CD14-positive monocyte (primary cell): ENCODE data around the gene MEGF8. TPM values are rescaled to one million over a fixed set of nuclear protein-coding genes. Genes with fewer than 3 reads are reported as not detected.

ENCODE experiments used
- DNase-seq, 3 donors: peaks; one replicate each; pipeline ENCODE4 v3.0.0-alpha.2; 2011 to 2022
- H2AFZ ChIP-seq: 2 replicates; pipeline ENCODE4 v1.6.0; 2012; ENCODE audit warnings: mild to moderate bottlenecking, low read depth, low read length, inconsistent platforms; ENCODE audit not compliant: insufficient read depth, poor library complexity, severe bottlenecking
- H3K27ac ChIP-seq, 2 donors: 1 replicate in 1 of 2; 2 replicates in 1 of 2; pipeline ENCODE4 v1.5.1; 2012 to 2013; ENCODE audit warnings: low read length in 2 of 2, control low read depth in 1 of 2, inconsistent platforms in 1 of 2, low read depth in 1 of 2, mild to moderate bottlenecking in 1 of 2
- H3K27me3 ChIP-seq, 2 donors: one replicate each; pipeline versions ENCODE4 v1.6.0 to v1.6.1; 2011 to 2013; ENCODE audit warnings: low read length in 2 of 2; ENCODE audit not compliant: control insufficient read depth in 2 of 2, insufficient read depth in 2 of 2
- H3K36me3 ChIP-seq, 2 donors: replicated peaks in 1 of 2; 1 replicate in 1 of 2; 2 replicates in 1 of 2; pipeline versions ENCODE4 v1.5.1 to v1.6.1; 2012 to 2013; ENCODE audit warnings: low read length in 2 of 2, control low read depth in 1 of 2, inconsistent platforms in 1 of 2, mild to moderate bottlenecking in 1 of 2; ENCODE audit not compliant: insufficient read depth in 2 of 2, control insufficient read depth in 1 of 2
- H3K4me1 ChIP-seq, 2 donors: 1 replicate in 1 of 2; 2 replicates in 1 of 2; pipeline versions ENCODE4 v1.5.1 to v1.6.1; 2012 to 2013; ENCODE audit warnings: low read length in 2 of 2, control low read depth in 1 of 2, inconsistent platforms in 1 of 2, mild to moderate bottlenecking in 1 of 2, moderate library complexity in 1 of 2; ENCODE audit not compliant: insufficient read depth in 2 of 2, control insufficient read depth in 1 of 2
- H3K4me2 ChIP-seq: replicated peaks from 2 replicates; pipeline ENCODE3; 2012; ENCODE audit warnings: low read length, moderate library complexity, mild to moderate bottlenecking; ENCODE audit not compliant: poor library complexity, severe bottlenecking; ENCODE audit errors: extremely low read depth
- H3K4me3 ChIP-seq, 3 experiments: fragments of 200-600 bp in 1 of 3; sonication (generic) in 1 of 3; replicated peaks in 1 of 3; 1 replicate in 2 of 3; 2 replicates in 1 of 3; pipeline ENCODE4 v1.5.1; 2011 to 2013; ENCODE audit warnings: low read length in 3 of 3, mild to moderate bottlenecking in 3 of 3, control low read depth in 2 of 3, low read depth in 2 of 3, inconsistent platforms in 1 of 3, moderate library complexity in 1 of 3
- H3K79me2 ChIP-seq: 2 replicates; pipeline ENCODE4 v1.6.0; 2012; ENCODE audit warnings: mild to moderate bottlenecking, control low read depth, inconsistent platforms, low read length, moderate library complexity; ENCODE audit not compliant: insufficient read depth
- H3K9ac ChIP-seq: 2 replicates; pipeline ENCODE4 v1.6.0; 2017; ENCODE audit warnings: low read length, mild to moderate bottlenecking; ENCODE audit not compliant: insufficient read depth, poor library complexity, severe bottlenecking
- H3K9me3 ChIP-seq, 2 donors: replicated peaks in 1 of 2; 1 replicate in 1 of 2; 2 replicates in 1 of 2; pipeline versions ENCODE4 v1.5.1 to v1.6.1; 2012 to 2013; ENCODE audit warnings: low read length in 2 of 2, control low read depth in 1 of 2; ENCODE audit not compliant: control insufficient read depth in 1 of 2, insufficient read depth in 1 of 2
- H4K20me1 ChIP-seq: 2 replicates; pipeline ENCODE4 v1.6.0; 2012; ENCODE audit warnings: mild to moderate bottlenecking, low read length, control low read depth, moderate library complexity; ENCODE audit not compliant: insufficient read depth
- H3K27ac Mint-ChIP-seq, 7 donors: one replicate each; pipeline ENCODE4 v1.8.0; 2020; ENCODE audit warnings: mild to moderate bottlenecking in 7 of 7, mixed read lengths in 7 of 7, moderate library complexity in 6 of 7, inconsistent platforms in 2 of 7
- H3K27me3 Mint-ChIP-seq, 3 donors: one replicate each; pipeline ENCODE4 v1.8.0; 2021 to 2022; ENCODE audit warnings: low read depth in 3 of 3, mild to moderate bottlenecking in 3 of 3, mixed read lengths in 3 of 3, moderate library complexity in 3 of 3, inconsistent platforms in 1 of 3
- H3K36me3 Mint-ChIP-seq, 2 donors: one replicate each; pipeline ENCODE4 v1.8.0; 2020; ENCODE audit warnings: mixed read lengths in 2 of 2, inconsistent platforms in 1 of 2, mild to moderate bottlenecking in 1 of 2
- H3K4me1 Mint-ChIP-seq: one replicate; pipeline ENCODE4 v1.8.0; 2020; ENCODE audit warnings: mild to moderate bottlenecking, mixed read lengths
- H3K4me3 Mint-ChIP-seq, 2 donors: one replicate each; pipeline ENCODE4 v1.8.0; 2020; ENCODE audit warnings: mild to moderate bottlenecking in 2 of 2, mixed read lengths in 2 of 2, moderate library complexity in 1 of 2
- H3K9me3 Mint-ChIP-seq, 7 donors: one replicate each; pipeline ENCODE4 v1.8.0; 2020 to 2022; ENCODE audit warnings: mixed read lengths in 7 of 7, mild to moderate bottlenecking in 6 of 7, moderate library complexity in 6 of 7, inconsistent platforms in 2 of 7
- WGBS: methylation state at CpG from one replicate; pipeline ENCODE4 v1.1.5; 2013; ENCODE audit warnings: missing lambda C conversion rate; ENCODE audit not compliant: insufficient coverage; 5-methylcytosine and 5-hydroxymethylcytosine counted together
- intact Hi-C, 2 donors: fragments of 100-400 bp; cut with micrococcal nuclease; formaldehyde crosslinking; loops; one replicate each; pipeline versions ENCODE4 v1.15.0 to v1.15.1; 2023
- polyA plus RNA-seq, 3 donors: library from polyadenylated mRNA; depleted of rRNA in 1 of 3; unstranded in 2 of 3; stranded (reverse) in 1 of 3; fragments of 300-500 nt in 2 of 3; fragments of >200 nt in 1 of 3; fragmentation: Illumina TruSeq in 2 of 3; gene quantifications; 1 replicate in 2 of 3; 2 replicates in 1 of 3; pipeline ENCODE4 v1.2.3, GENCODE V29; 2012 to 2021
- TF ChIP-seq, protein P1 (sequence below): fragments of 200-600 bp; IDR thresholded peaks from one replicate; pipeline ENCODE4 v1.8.0; 2022; ENCODE audit warnings: antibody characterized with exemption, mild to moderate bottlenecking

Gene MEGF8
- polyA plus RNA-seq, 3 donors, result 0.15 to 2.7 (median 0.27) TPM

DNA sequence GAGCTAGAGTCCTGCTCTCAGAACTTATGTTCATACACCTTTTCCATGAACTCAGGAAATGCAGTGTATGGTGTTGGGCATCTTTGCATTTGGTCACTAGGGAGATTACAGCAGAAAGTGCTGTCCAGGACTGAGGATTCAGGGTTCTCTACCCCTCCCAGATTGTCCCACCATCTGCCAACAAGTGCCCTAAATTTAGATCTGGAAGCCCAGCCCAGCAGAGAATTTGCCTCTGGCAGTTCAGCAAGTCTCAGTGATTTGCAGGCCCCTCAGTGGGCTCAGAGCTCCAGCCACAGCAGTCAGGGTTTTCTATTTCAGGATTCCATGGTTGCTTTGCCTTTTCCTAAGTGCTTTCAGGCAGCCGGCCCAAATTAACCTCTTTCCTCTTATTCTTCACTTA is 41.2 kb downstream of the MEGF8 start:
- Mint-ChIP-seq H3K4me1 (peaks cover 27% of the 10 kb centered on the region), H3K27me3 (no peaks in the 10 kb centered on the region), H3K36me3 (peaks cover 11 to 17% of the 10 kb centered on the region in 2 donors), H3K27ac (no peak overlapping the region), H3K4me3 (no peak overlapping the region), H3K9me3 (peaks cover 9 to 14% (median 10%) of the 10 kb centered on the region in 7 donors)
- Histone ChIP-seq H3K27me3 (no peaks in the 10 kb centered on the region), H3K36me3 (no peaks in the 10 kb centered on the region), H3K79me2 (no peaks in the 10 kb centered on the region), H3K4me2 (no peak overlapping the region), H3K4me1 (peaks cover 26 to 30% of the 10 kb centered on the region in 2 donors), H4K20me1 (no peaks in the 10 kb centered on the region), H3K4me3 (no peak overlapping the region), H2AFZ (no peak overlapping the region), H3K9me3 (peaks cover 8 to 9% of the 10 kb centered on the region in 2 donors), H3K27ac (no peak overlapping the region), H3K9ac (no peak overlapping the region)
- WGBS, result 100% methylated on average over 1 of the region's 1 CpG
- no peak for DNase-seq
- intact Hi-C loops, result no loop called here
- TF ChIP-seq, protein P1, sequence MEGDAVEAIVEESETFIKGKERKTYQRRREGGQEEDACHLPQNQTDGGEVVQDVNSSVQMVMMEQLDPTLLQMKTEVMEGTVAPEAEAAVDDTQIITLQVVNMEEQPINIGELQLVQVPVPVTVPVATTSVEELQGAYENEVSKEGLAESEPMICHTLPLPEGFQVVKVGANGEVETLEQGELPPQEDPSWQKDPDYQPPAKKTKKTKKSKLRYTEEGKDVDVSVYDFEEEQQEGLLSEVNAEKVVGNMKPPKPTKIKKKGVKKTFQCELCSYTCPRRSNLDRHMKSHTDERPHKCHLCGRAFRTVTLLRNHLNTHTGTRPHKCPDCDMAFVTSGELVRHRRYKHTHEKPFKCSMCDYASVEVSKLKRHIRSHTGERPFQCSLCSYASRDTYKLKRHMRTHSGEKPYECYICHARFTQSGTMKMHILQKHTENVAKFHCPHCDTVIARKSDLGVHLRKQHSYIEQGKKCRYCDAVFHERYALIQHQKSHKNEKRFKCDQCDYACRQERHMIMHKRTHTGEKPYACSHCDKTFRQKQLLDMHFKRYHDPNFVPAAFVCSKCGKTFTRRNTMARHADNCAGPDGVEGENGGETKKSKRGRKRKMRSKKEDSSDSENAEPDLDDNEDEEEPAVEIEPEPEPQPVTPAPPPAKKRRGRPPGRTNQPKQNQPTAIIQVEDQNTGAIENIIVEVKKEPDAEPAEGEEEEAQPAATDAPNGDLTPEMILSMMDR, result no peak

DNA sequence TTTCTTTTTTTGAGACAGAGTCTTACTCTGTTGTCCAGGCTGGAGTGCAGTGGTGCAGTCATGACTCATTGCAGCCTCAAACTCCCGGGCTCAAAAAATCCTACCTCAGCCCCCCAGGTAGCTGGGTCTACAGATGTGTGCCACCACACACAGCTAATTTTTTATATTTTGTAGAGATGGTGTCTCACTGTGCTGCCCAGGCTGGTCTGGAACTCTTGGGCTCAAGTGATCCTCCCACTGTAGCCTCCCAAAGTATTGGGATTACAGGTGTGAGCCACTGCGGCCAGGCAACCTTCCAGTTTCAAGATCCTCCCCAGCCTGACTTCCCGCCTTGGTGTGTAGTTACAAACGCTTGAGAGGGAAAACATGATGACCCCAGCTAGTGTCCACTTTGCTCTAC is 42.5 kb downstream of the MEGF8 start:
- no peak overlapping the region for H3K4me2 ChIP-seq
- no peak overlapping the region for H3K9ac ChIP-seq
- Mint-ChIP-seq H3K27ac (peak overlapping the region in 2 of 7 donors; percentile 33 to 36), H3K4me3 (no peak overlapping the region), H3K27me3 (no peaks in the 10 kb centered on the region), H3K9me3 (peaks cover 9 to 14% (median 10%) of the 10 kb centered on the region in 7 donors), H3K36me3 (peaks cover 9 to 20% of the 10 kb centered on the region in 2 donors), H3K4me1 (peaks cover 26% of the 10 kb centered on the region)
- H3K36me3 ChIP-seq, result no peaks in the 10 kb centered on the region
- H3K4me1 ChIP-seq, result peaks cover 26 to 29% of the 10 kb centered on the region in 2 donors
- peaks cover 8 to 9% of the 10 kb centered on the region in 2 donors for H3K9me3 ChIP-seq
- no peaks in the 10 kb centered on the region for H4K20me1 ChIP-seq
- no peak overlapping the region for H3K4me3 ChIP-seq
- no peaks in the 10 kb centered on the region for H3K79me2 ChIP-seq
- H3K27ac ChIP-seq, result no peak overlapping the region
- intact Hi-C loops, result no loop called here
- no peaks in the 10 kb centered on the region for H3K27me3 ChIP-seq
- whole genome bisulfite sequencing, result no CpG with 5 or more reads among the region's 4 CpGs
- TF ChIP-seq, protein P1, result no peak
- DNase-seq, result no peak
- no peak overlapping the region for H2AFZ ChIP-seq
